ENCODE measurements around the gene FOXRED2.

The FOXRED2 gene

GRCh38 chr22:36467042-36467810 is 39.6 kb downstream of the FOXRED2 start:
- H3K4me2 ChIP-seq (ENCODE audit: insufficient read depth, low read length, poor library complexity, severe bottlenecking): no peak overlapping the region
- no peak overlapping the region for H3K9ac ChIP-seq (ENCODE audit: low read depth, low read length, poor library complexity)
- no peak overlapping the region for H4K8ac ChIP-seq (ENCODE audit: low read depth, low read length)
- no peak overlapping the region for H2BK15ac ChIP-seq (ENCODE audit: low read length)
- DNase-seq (ENCODE audit: low spot score): no peak
- H3K14ac ChIP-seq (ENCODE audit: low read length): no peak overlapping the region
- H4K91ac ChIP-seq (ENCODE audit: low read depth, low read length, poor library complexity): no peak overlapping the region
- H2AK5ac ChIP-seq (ENCODE audit: low read depth, low read length): no peak overlapping the region
- no peak overlapping the region for H3K4ac ChIP-seq (ENCODE audit: low read length)
- H3K27me3 ChIP-seq (ENCODE audit: control insufficient read depth in 3 of 3, insufficient read depth in 3 of 3, low read depth in 1 of 3, low read length in 3 of 3): no peaks in the 10 kb centered on the region
- H3K79me1 ChIP-seq (ENCODE audit: low read depth, low read length): no peaks in the 10 kb centered on the region
- no peaks in the 10 kb centered on the region for H3K9me3 ChIP-seq (replicated peaks in 1 of 2; ENCODE audit: control insufficient read depth in 2 of 2, insufficient read depth in 1 of 2, low read depth in 1 of 2, low read length in 2 of 2)
- no peak overlapping the region for H2BK5ac ChIP-seq (ENCODE audit: low read length)
- peaks cover 1 to 3% of the 10 kb centered on the region in 2 donors for H3K4me1 ChIP-seq (ENCODE audit: control insufficient read depth in 2 of 2, insufficient read depth in 1 of 2, low read depth in 1 of 2, low read length in 2 of 2)
- H3K4me3 ChIP-seq (ENCODE audit: low read length in 2 of 2): peak overlapping the region in 1 of 2 donors; percentile 43
- H2BK12ac ChIP-seq (ENCODE audit: low read length): no peak overlapping the region
- no peak overlapping the region for H3K18ac ChIP-seq (ENCODE audit: low read length)
- no CpG with 5 or more reads among the region's 14 CpGs for WGBS, 2 donors (ENCODE audit: extremely low coverage in 2 of 2, insufficient read length in 2 of 2, insufficient replicate concordance in 1 of 2)
- peaks cover 10 to 37% of the 10 kb centered on the region in 2 donors for H3K36me3 ChIP-seq (replicated peaks in 1 of 2; ENCODE audit: control insufficient read depth in 2 of 2, insufficient read depth in 2 of 2, low read length in 2 of 2)
- H3K23ac ChIP-seq (ENCODE audit: low read depth, low read length, poor library complexity): no peak overlapping the region
- no peak overlapping the region for H2AFZ ChIP-seq (ENCODE audit: low read length)
- H3K27ac ChIP-seq (replicated peaks; ENCODE audit: low read length): no peak overlapping the region
- no peak overlapping the region for H2BK120ac ChIP-seq (ENCODE audit: low read depth, low read length)

DNA sequence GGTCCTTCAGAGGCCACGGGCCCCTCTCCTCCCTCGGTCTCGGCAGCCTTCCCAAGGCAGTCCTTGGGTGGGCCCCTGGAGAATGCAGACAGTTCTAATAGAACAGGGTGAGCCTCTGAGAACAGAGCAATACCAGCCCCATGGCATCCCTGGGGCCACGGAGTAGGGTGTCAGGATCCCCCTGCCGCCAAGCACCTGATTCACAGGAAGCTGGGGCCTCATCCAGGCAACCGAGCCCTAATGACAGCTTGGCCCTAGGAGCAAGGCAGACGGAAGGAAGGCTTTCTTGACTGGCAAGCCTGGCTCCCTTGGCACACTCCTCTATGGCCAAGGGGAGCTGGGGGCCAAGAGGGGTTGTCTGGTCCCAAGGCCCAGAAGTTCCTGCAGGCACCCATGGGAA is 40.6 kb downstream of the FOXRED2 start:
- H2BK120ac ChIP-seq (ENCODE audit: low read depth, low read length): no peak overlapping the region
- no peak overlapping the region for H3K27ac ChIP-seq (replicated peaks; ENCODE audit: low read length)
- DNase-seq (ENCODE audit: low spot score): no peak
- peak overlapping the region; percentile 21 for H3K18ac ChIP-seq (ENCODE audit: low read length)
- no peak overlapping the region for H2BK12ac ChIP-seq (ENCODE audit: low read length)
- no peak overlapping the region for H3K14ac ChIP-seq (ENCODE audit: low read length)
- no peak overlapping the region for H4K91ac ChIP-seq (ENCODE audit: low read depth, low read length, poor library complexity)
- H3K4me3 ChIP-seq (ENCODE audit: low read length in 2 of 2): no peak overlapping the region
- H3K23ac ChIP-seq (ENCODE audit: low read depth, low read length, poor library complexity): no peak overlapping the region
- H3K27me3 ChIP-seq (ENCODE audit: control insufficient read depth in 3 of 3, insufficient read depth in 3 of 3, low read depth in 1 of 3, low read length in 3 of 3): no peaks in the 10 kb centered on the region
- peaks cover 2 to 3% of the 10 kb centered on the region in 2 donors for H3K4me1 ChIP-seq (ENCODE audit: control insufficient read depth in 2 of 2, insufficient read depth in 1 of 2, low read depth in 1 of 2, low read length in 2 of 2)
- WGBS, 2 donors (ENCODE audit: extremely low coverage in 2 of 2, insufficient read length in 2 of 2, insufficient replicate concordance in 1 of 2): no CpG with 5 or more reads among the region's 7 CpGs
- H3K36me3 ChIP-seq (replicated peaks in 1 of 2; ENCODE audit: control insufficient read depth in 2 of 2, insufficient read depth in 2 of 2, low read length in 2 of 2): peaks cover 9 to 31% of the 10 kb centered on the region in 2 donors
- H3K9ac ChIP-seq (ENCODE audit: low read depth, low read length, poor library complexity): no peak overlapping the region
- no peak overlapping the region for H3K4ac ChIP-seq (ENCODE audit: low read length)
- H2AK5ac ChIP-seq (ENCODE audit: low read depth, low read length): peak overlapping the region; percentile 56
- no peak overlapping the region for H2AFZ ChIP-seq (ENCODE audit: low read length)
- H3K9me3 ChIP-seq (replicated peaks in 1 of 2; ENCODE audit: control insufficient read depth in 2 of 2, insufficient read depth in 1 of 2, low read depth in 1 of 2, low read length in 2 of 2): no peaks in the 10 kb centered on the region
- no peak overlapping the region for H4K8ac ChIP-seq (ENCODE audit: low read depth, low read length)
- H3K79me1 ChIP-seq (ENCODE audit: low read depth, low read length): no peaks in the 10 kb centered on the region
- no peak overlapping the region for H3K4me2 ChIP-seq (ENCODE audit: insufficient read depth, low read length, poor library complexity, severe bottlenecking)
- H2BK5ac ChIP-seq (ENCODE audit: low read length): no peak overlapping the region
- no peak overlapping the region for H2BK15ac ChIP-seq (ENCODE audit: low read length)

DNA sequence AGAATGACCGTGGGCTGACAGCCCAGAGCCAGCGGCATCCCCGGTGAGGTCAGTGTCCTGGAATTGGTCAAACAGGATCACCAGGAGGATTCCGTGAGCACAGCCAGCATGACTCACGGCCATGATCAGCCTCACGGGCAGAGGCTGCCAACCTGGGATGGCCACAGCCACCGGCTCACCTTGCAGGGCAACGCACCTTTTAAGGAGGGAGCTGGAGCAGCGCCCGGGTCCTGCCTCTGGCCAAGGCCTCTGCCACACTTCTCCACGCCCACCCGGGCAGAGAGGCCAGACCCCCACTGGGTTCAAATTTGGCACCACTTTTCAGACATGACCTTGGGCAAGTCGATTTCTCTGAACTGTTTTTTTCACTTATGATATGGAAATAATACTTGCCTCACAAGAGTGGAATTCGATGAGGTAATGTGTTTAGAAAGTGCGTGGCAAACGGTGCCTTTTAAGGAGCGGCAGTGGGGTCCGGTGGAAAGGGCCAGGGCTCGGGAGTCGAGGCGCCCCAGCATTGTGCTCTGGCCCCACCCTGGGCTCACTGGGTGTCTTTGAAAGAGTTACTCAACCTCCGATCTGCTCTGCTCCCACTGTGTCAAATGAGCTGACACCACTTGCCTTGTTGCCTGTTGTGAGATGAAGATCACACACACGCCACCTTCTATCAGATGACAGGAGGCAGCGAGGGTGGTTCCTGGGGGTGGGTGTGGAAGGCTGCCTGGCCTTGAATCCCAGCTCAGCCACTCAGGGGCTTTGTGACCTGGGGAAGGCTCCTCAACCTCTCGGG is 41.4 kb downstream of the FOXRED2 start:
- Histone ChIP-seq H3K23ac (ENCODE audit: low read depth, low read length, poor library complexity) (no peak overlapping the region), H2BK5ac (ENCODE audit: low read length) (peak overlapping the region; percentile 92), H3K4me1 (ENCODE audit: control insufficient read depth in 2 of 2, insufficient read depth in 1 of 2, low read depth in 1 of 2, low read length in 2 of 2) (peaks cover 3 to 4% of the 10 kb centered on the region in 2 donors), H2AFZ (ENCODE audit: low read length) (no peak overlapping the region), H3K27ac (replicated peaks; ENCODE audit: low read length) (no peak overlapping the region), H2BK15ac (ENCODE audit: low read length) (no peak overlapping the region), H4K91ac (ENCODE audit: low read depth, low read length, poor library complexity) (no peak overlapping the region), H2AK5ac (ENCODE audit: low read depth, low read length) (peak overlapping the region; percentile 56), H3K14ac (ENCODE audit: low read length) (no peak overlapping the region), H3K4me3 (ENCODE audit: low read length in 2 of 2) (no peak overlapping the region), H3K18ac (ENCODE audit: low read length) (peak overlapping the region; percentile 15), H4K8ac (ENCODE audit: low read depth, low read length) (no peak overlapping the region), H3K4me2 (ENCODE audit: insufficient read depth, low read length, poor library complexity, severe bottlenecking) (no peak overlapping the region), H3K79me1 (ENCODE audit: low read depth, low read length) (no peaks in the 10 kb centered on the region), H2BK12ac (ENCODE audit: low read length) (no peak overlapping the region), H3K27me3 (ENCODE audit: control insufficient read depth in 3 of 3, insufficient read depth in 3 of 3, low read depth in 1 of 3, low read length in 3 of 3) (no peaks in the 10 kb centered on the region), H3K9ac (ENCODE audit: low read depth, low read length, poor library complexity) (no peak overlapping the region), H3K36me3 (replicated peaks in 1 of 2; ENCODE audit: control insufficient read depth in 2 of 2, insufficient read depth in 2 of 2, low read length in 2 of 2) (peaks cover 9 to 25% of the 10 kb centered on the region in 2 donors), H3K4ac (ENCODE audit: low read length) (no peak overlapping the region), H3K9me3 (replicated peaks in 1 of 2; ENCODE audit: control insufficient read depth in 2 of 2, insufficient read depth in 1 of 2, low read depth in 1 of 2, low read length in 2 of 2) (no peaks in the 10 kb centered on the region), H2BK120ac (ENCODE audit: low read depth, low read length) (no peak overlapping the region)
- no peak for DNase-seq (ENCODE audit: low spot score)
- no CpG with 5 or more reads among the region's 25 CpGs for WGBS, 2 donors (ENCODE audit: extremely low coverage in 2 of 2, insufficient read length in 2 of 2, insufficient replicate concordance in 1 of 2)

- Histone ChIP-seq H3K27me3 (ENCODE audit: control insufficient read depth in 3 of 3, insufficient read depth in 3 of 3, low read depth in 1 of 3, low read length in 3 of 3) (no peaks in the 10 kb centered on the region), H3K9ac (ENCODE audit: low read depth, low read length, poor library complexity) (no peak overlapping the region), H4K91ac (ENCODE audit: low read depth, low read length, poor library complexity) (no peak overlapping the region), H2BK15ac (ENCODE audit: low read length) (peak overlapping the region; percentile 74), H3K4me3 (ENCODE audit: low read length in 2 of 2) (no peak overlapping the region), H2BK120ac (ENCODE audit: low read depth, low read length) (no peak overlapping the region), H3K27ac (replicated peaks; ENCODE audit: low read length) (no peak overlapping the region), H3K9me3 (replicated peaks in 1 of 2; ENCODE audit: control insufficient read depth in 2 of 2, insufficient read depth in 1 of 2, low read depth in 1 of 2, low read length in 2 of 2) (no peaks in the 10 kb centered on the region), H3K4me2 (ENCODE audit: insufficient read depth, low read length, poor library complexity, severe bottlenecking) (no peak overlapping the region), H3K4me1 (ENCODE audit: control insufficient read depth in 2 of 2, insufficient read depth in 1 of 2, low read depth in 1 of 2, low read length in 2 of 2) (peaks cover under 1 to 4% of the 10 kb centered on the region in 2 donors), H4K8ac (ENCODE audit: low read depth, low read length) (no peak overlapping the region), H3K14ac (ENCODE audit: low read length) (peak overlapping the region; percentile 56), H3K23ac (ENCODE audit: low read depth, low read length, poor library complexity) (no peak overlapping the region), H2AK5ac (ENCODE audit: low read depth, low read length) (no peak overlapping the region), H2BK5ac (ENCODE audit: low read length) (peak overlapping the region; percentile 92), H3K79me1 (ENCODE audit: low read depth, low read length) (no peaks in the 10 kb centered on the region), H3K36me3 (replicated peaks in 1 of 2; ENCODE audit: control insufficient read depth in 2 of 2, insufficient read depth in 2 of 2, low read length in 2 of 2) (peaks cover 9 to 25% of the 10 kb centered on the region in 2 donors), H3K4ac (ENCODE audit: low read length) (peak overlapping the region; percentile 61), H2BK12ac (ENCODE audit: low read length) (no peak overlapping the region), H3K18ac (ENCODE audit: low read length) (no peak overlapping the region), H2AFZ (ENCODE audit: low read length) (no peak overlapping the region)
- DNase-seq (ENCODE audit: low spot score): no peak
- no CpG with 5 or more reads among the region's 20 CpGs for WGBS, 2 donors (ENCODE audit: extremely low coverage in 2 of 2, insufficient read length in 2 of 2, insufficient replicate concordance in 1 of 2)
Measured at GRCh38 chr22:36464715-36465231, 42.1 kb downstream of the FOXRED2 start.

All from neuronal stem cell (in vitro differentiated cells).